C4-2B (cell line): ENCODE data around the gene TANGO6.
A peak's percentile ranks its signal among the peaks of the same experiment; 100 is the strongest.

Experiments
- H3K27ac ChIP-seq: fragments of 450-650 bp; 2 replicates; pipeline ENCODE4 v1.5.1; 2017
- CTCF ChIP-seq: fragments of 450-650 bp; conservative IDR thresholded peaks from 2 replicates; pipeline ENCODE4 v1.5.1; 2017; ENCODE audit warnings: mild to moderate bottlenecking
- ZFX ChIP-seq: fragments of 450-650 bp; IDR thresholded peaks from 2 replicates; pipeline ENCODE4 v1.6.1; 2017

Gene TANGO6

GRCh38 chr16:69093974-69094373, 250.6 kb downstream of the TANGO6 start:
- no peak overlapping the region for H3K27ac ChIP-seq
- no peak for TF ChIP-seq CTCF
- no peak for TF ChIP-seq ZFX

GRCh38 chr16:69094501-69094900, 251.2 kb downstream of the TANGO6 start:
- no peak overlapping the region for H3K27ac ChIP-seq
- TF ChIP-seq CTCF: no peak

GRCh38 chr16:69095193-69095592, 251.9 kb downstream of the TANGO6 start:
- no peak overlapping the region for H3K27ac ChIP-seq
- TF ChIP-seq ZFX (no peak), CTCF (no peak)

- TF ChIP-seq ZFX (no peak), CTCF (no peak)
These were observed 256.9 kb downstream of the TANGO6 start for GRCh38 chr16:69100071-69100691.

GRCh38 chr16:69105501-69106361, 262.4 kb downstream of the TANGO6 start, which contains the start of gene HAS3:
Gene HAS3, plus strand, starts transcription at chr16:69105653. Its CDS starts 3,743 bp downstream, at chr16:69109396.
- H3K27ac ChIP-seq: peak within 1 kb of the TSS; percentile 59
- TF ChIP-seq CTCF (peak; percentile 63), ZFX (peak; percentile 46; the same call in 1 of the 2 replicates)

More at GRCh38 chr16:69100071-69100691, 256.9 kb downstream of the TANGO6 start:
- no peak overlapping the region for H3K27ac ChIP-seq

GRCh38 chr16:69106491-69107315, 263.4 kb downstream of the TANGO6 start:
- TF ChIP-seq ZFX (no peak), CTCF (no peak)
- H3K27ac ChIP-seq: peak overlapping the region; percentile 59
